Measurements from ENCODE around the gene GPX4.
A peak's percentile ranks its signal among the peaks of the same experiment; 100 is the strongest.

GPX4 gene

GRCh38 chr19:1093811-1094553, 9.8 kb upstream of the GPX4 start:
- TF ChIP-seq CTCF (IDR thresholded peaks at IDR 0.05; ENCODE audit: low read depth, low read length, missing control alignments): no peak
- no peak for DNase-seq (ENCODE audit: low read depth)
- H3K4me3 ChIP-seq (ENCODE audit: low read depth, low read length): peak overlapping the region; percentile 65

- H3K4me3 ChIP-seq (ENCODE audit: low read depth, low read length): peak overlapping the region; percentile 65
- no peak for DNase-seq (ENCODE audit: low read depth)
- TF ChIP-seq CTCF (IDR thresholded peaks at IDR 0.05; ENCODE audit: low read depth, low read length, missing control alignments): no peak
Measured at GRCh38 chr19:1094655-1094977, 9.2 kb upstream of the GPX4 start.

GRCh38 chr19:1094978-1095701, 8.7 kb upstream of the GPX4 start, which contains the start of gene POLR2E:
POLR2E (minus strand) TSS chr19:1095375; CDS start chr19:1095315, 60 bp downstream.
- peak; percentile 94 for DNase-seq (ENCODE audit: low read depth)
- peak within 1 kb of the TSS; percentile 65 for H3K4me3 ChIP-seq (ENCODE audit: low read depth, low read length)
- TF ChIP-seq CTCF (IDR thresholded peaks at IDR 0.05; ENCODE audit: low read depth, low read length, missing control alignments): no peak

- H3K4me3 ChIP-seq (ENCODE audit: low read depth, low read length): no peak overlapping the region
- no peak for DNase-seq (ENCODE audit: low read depth)
- no peak for TF ChIP-seq CTCF (IDR thresholded peaks at IDR 0.05; ENCODE audit: low read depth, low read length, missing control alignments)
Measured at GRCh38 chr19:1097810-1098176, 6.0 kb upstream of the GPX4 start.

- TF ChIP-seq CTCF (IDR thresholded peaks at IDR 0.05; ENCODE audit: low read depth, low read length, missing control alignments): no peak
- no peak for DNase-seq (ENCODE audit: low read depth)
- no peak overlapping the region for H3K4me3 ChIP-seq (ENCODE audit: low read depth, low read length)
Measured at GRCh38 chr19:1098177-1099051, 5.4 kb upstream of the GPX4 start.

GRCh38 chr19:1101337-1101698, 2.5 kb upstream of the GPX4 start:
- DNase-seq (ENCODE audit: low read depth): no peak
- no peak overlapping the region for H3K4me3 ChIP-seq (ENCODE audit: low read depth, low read length)
- TF ChIP-seq CTCF (IDR thresholded peaks at IDR 0.05; ENCODE audit: low read depth, low read length, missing control alignments): no peak
